ENCODE results near the gene PTRH2.

Gene PTRH2

DNA sequence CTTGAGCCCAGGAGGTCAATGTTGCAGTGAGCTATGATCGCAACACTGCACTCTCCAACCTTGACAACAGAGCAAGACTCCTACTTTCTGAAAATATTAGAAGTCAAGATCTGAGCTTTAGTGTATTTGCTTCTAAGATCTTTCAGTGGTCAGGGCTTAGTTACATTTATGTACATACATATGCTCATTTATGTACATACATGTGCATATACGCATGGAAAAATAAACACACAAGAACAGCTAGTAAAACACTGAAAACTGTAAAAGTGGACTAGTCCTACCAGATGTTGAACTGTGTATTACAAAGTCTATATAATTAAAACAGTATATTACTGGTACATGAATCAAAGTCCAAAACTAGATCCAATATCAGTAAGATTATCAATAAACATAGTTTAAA lies 28.3 kb downstream of the PTRH2 start:
- TF ChIP-seq, protein P1, sequence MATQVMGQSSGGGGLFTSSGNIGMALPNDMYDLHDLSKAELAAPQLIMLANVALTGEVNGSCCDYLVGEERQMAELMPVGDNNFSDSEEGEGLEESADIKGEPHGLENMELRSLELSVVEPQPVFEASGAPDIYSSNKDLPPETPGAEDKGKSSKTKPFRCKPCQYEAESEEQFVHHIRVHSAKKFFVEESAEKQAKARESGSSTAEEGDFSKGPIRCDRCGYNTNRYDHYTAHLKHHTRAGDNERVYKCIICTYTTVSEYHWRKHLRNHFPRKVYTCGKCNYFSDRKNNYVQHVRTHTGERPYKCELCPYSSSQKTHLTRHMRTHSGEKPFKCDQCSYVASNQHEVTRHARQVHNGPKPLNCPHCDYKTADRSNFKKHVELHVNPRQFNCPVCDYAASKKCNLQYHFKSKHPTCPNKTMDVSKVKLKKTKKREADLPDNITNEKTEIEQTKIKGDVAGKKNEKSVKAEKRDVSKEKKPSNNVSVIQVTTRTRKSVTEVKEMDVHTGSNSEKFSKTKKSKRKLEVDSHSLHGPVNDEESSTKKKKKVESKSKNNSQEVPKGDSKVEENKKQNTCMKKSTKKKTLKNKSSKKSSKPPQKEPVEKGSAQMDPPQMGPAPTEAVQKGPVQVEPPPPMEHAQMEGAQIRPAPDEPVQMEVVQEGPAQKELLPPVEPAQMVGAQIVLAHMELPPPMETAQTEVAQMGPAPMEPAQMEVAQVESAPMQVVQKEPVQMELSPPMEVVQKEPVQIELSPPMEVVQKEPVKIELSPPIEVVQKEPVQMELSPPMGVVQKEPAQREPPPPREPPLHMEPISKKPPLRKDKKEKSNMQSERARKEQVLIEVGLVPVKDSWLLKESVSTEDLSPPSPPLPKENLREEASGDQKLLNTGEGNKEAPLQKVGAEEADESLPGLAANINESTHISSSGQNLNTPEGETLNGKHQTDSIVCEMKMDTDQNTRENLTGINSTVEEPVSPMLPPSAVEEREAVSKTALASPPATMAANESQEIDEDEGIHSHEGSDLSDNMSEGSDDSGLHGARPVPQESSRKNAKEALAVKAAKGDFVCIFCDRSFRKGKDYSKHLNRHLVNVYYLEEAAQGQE (IDR thresholded peaks at IDR 0.05; ENCODE audit: insufficient read depth in 1 of 2, low read depth in 2 of 2, low read length in 2 of 2) = no peak
- no peak for TF ChIP-seq TAF1 (IDR thresholded peaks at IDR 0.05; ENCODE audit: borderline replicate concordance, insufficient read depth, low read length)
- no peak for TF ChIP-seq POLR2AphosphoS5 (IDR thresholded peaks at IDR 0.05; ENCODE audit: low read depth, low read length)
- no peak for TF ChIP-seq FOXP2 (optimal IDR thresholded peaks at IDR 0.05; ENCODE audit: borderline replicate concordance, extremely low read depth, extremely low read length, insufficient read depth)
- no peak for TF ChIP-seq SIN3A (IDR thresholded peaks at IDR 0.05; ENCODE audit: borderline replicate concordance, insufficient read depth, low read length)

DNA sequence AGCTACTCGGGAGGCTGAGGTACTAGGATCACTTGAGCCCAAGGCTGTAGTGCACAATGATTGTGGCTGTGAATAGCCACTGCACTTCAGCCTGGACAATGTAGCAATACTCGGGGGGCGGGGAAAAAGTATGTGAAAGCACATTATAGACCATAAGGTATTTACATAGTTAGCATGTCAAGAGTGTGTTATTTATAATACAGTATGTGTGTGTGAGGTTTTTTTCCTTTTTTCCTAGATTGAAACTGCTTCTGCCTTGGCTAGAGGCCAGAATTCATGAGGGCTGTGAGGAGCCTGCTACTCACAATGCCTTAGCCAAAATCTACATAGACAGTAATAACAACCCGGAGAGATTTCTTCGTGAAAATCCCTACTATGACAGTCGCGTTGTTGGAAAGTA lies 30.5 kb downstream of the PTRH2 start:
- TF ChIP-seq, protein P1 (IDR thresholded peaks at IDR 0.05; ENCODE audit: insufficient read depth in 1 of 2, low read depth in 2 of 2, low read length in 2 of 2) = no peak
- no peak for TF ChIP-seq POLR2AphosphoS5 (IDR thresholded peaks at IDR 0.05; ENCODE audit: low read depth, low read length)
- no peak for TF ChIP-seq FOXP2 (optimal IDR thresholded peaks at IDR 0.05; ENCODE audit: borderline replicate concordance, extremely low read depth, extremely low read length, insufficient read depth)
- no peak for TF ChIP-seq SIN3A (IDR thresholded peaks at IDR 0.05; ENCODE audit: borderline replicate concordance, insufficient read depth, low read length)

DNA sequence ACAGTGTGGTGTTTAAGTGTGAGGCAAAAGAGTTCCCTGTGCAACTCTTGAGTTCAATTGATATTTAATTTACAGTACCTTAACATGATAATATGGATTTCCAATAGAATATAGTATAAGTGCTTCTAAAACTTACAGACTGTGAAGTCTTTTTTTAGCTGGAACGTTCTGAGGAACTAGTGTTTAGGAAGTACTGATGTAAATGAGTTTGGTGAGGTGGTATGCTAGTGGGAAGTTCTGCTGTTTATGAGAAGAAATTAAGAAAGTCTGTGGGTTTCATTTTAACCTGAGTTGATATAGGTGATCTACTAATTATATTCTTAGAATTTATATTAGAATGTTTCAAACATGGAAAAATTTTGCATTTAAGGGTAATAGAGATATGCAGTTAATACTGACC lies 32.0 kb downstream of the PTRH2 start:
- TF ChIP-seq POLR2AphosphoS5 (IDR thresholded peaks at IDR 0.05; ENCODE audit: low read depth, low read length) (no peak), TAF1 (IDR thresholded peaks at IDR 0.05; ENCODE audit: borderline replicate concordance, insufficient read depth, low read length) (no peak)

DNA sequence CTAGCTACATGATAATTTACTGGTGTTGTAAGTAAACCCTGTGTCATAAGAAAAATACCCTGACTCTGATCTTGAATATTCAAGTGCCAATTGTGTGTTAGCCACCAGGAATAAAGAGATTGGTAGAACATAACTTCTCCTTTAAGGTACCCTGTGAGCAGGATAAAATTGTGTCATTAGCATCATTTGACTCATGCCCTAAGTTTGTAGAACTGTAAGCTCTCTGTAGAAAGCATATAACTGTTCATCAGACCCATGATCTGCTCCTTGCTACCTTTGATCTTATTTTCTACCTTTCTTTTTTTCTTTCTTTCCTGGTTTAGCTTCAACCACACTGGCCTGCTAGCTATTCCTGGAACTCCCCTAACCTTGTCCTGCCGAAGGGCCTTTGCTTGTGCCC lies 35.8 kb downstream of the PTRH2 start:
- TF ChIP-seq TAF1 (IDR thresholded peaks at IDR 0.05; ENCODE audit: borderline replicate concordance, insufficient read depth, low read length) (no peak), SIN3A (IDR thresholded peaks at IDR 0.05; ENCODE audit: borderline replicate concordance, insufficient read depth, low read length) (no peak), POLR2AphosphoS5 (IDR thresholded peaks at IDR 0.05; ENCODE audit: low read depth, low read length) (no peak), FOXP2 (optimal IDR thresholded peaks at IDR 0.05; ENCODE audit: borderline replicate concordance, extremely low read depth, extremely low read length, insufficient read depth) (no peak)
- TF ChIP-seq, protein P1 (IDR thresholded peaks at IDR 0.05; ENCODE audit: insufficient read depth in 1 of 2, low read depth in 2 of 2, low read length in 2 of 2) = no peak

DNA sequence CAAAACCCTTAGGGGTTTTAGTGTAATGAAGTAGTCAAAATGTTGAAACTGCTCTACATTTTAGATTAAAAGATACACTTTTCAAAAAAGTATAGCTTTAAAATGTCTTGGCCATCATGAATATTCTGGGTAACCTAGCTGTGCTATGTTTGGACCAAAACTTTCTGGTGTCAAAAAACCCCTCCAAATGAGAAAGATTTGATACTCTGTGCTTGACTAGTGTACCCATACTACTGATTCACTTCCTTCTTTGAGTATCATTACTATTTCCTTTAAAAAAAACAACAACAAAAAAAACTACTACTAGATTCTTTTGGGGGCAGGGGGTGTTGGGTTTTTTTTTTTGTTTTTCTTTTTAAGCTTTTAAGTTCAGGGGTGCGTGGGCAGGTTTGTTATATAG lies 37.3 kb downstream of the PTRH2 start:
- TF ChIP-seq TAF1 (IDR thresholded peaks at IDR 0.05; ENCODE audit: borderline replicate concordance, insufficient read depth, low read length) (no peak), SIN3A (IDR thresholded peaks at IDR 0.05; ENCODE audit: borderline replicate concordance, insufficient read depth, low read length) (no peak), FOXP2 (optimal IDR thresholded peaks at IDR 0.05; ENCODE audit: borderline replicate concordance, extremely low read depth, extremely low read length, insufficient read depth) (no peak), POLR2AphosphoS5 (IDR thresholded peaks at IDR 0.05; ENCODE audit: low read depth, low read length) (no peak)
- TF ChIP-seq, protein P1 (IDR thresholded peaks at IDR 0.05; ENCODE audit: insufficient read depth in 1 of 2, low read depth in 2 of 2, low read length in 2 of 2) = no peak

Data from PFSK-1 (cell line).